Karpas-422 (cell line): ENCODE measurements around the gene THAP4. TPM values are rescaled to one million over a fixed set of nuclear protein-coding genes. Genes with fewer than 3 reads are reported as not detected.

ENCODE experiments used
- DNase-seq: peaks from one replicate; pipeline ENCODE4 v3.0.0-alpha.2; 2015
- H2AFZ ChIP-seq: fragments of 200-600 bp; sonication (generic); 2 replicates; pipeline ENCODE4 v1.6.1; 2014; ENCODE audit warnings: antibody characterized with exemption, low read length, mixed read lengths
- H3K27ac ChIP-seq: fragments of 200-600 bp; sonication (generic); 2 replicates; pipeline ENCODE4 v1.5.1; 2014; ENCODE audit warnings: mild to moderate bottlenecking, low read length, moderate library complexity
- H3K27me3 ChIP-seq: fragments of 200-600 bp; sonication (generic); 2 replicates; pipeline ENCODE4 v1.6.1; 2014; ENCODE audit warnings: low read length, mixed read lengths
- H3K36me3 ChIP-seq: fragments of 200-600 bp; sonication (generic); 2 replicates; pipeline ENCODE4 v1.6.1; 2014; ENCODE audit warnings: low read length, mixed read lengths; ENCODE audit not compliant: insufficient read depth
- H3K4me1 ChIP-seq: fragments of 200-600 bp; sonication (generic); 2 replicates; pipeline ENCODE4 v1.6.1; 2014; ENCODE audit warnings: mild to moderate bottlenecking, low read length, mixed read lengths
- H3K4me2 ChIP-seq: fragments of 200-600 bp; sonication (generic); 2 replicates; pipeline ENCODE4 v1.6.1; 2014; ENCODE audit warnings: low read length, low read depth, mild to moderate bottlenecking; ENCODE audit not compliant: poor library complexity, severe bottlenecking
- H3K4me3 ChIP-seq: fragments of 200-600 bp; sonication (generic); 2 replicates; pipeline ENCODE4 v1.5.1; 2014; ENCODE audit warnings: mild to moderate bottlenecking, antibody characterized with exemption, low read length, mixed read lengths
- H3K79me2 ChIP-seq: fragments of 200-600 bp; sonication (generic); 2 replicates; pipeline ENCODE4 v1.6.1; 2014; ENCODE audit warnings: mild to moderate bottlenecking, low read length, mixed read lengths
- H3K9ac ChIP-seq: fragments of 200-600 bp; sonication (generic); 2 replicates; pipeline ENCODE4 v1.6.0; 2014; ENCODE audit warnings: low read length
- H3K9me2 ChIP-seq: fragments of 200-600 bp; sonication (generic), shearing (Covaris generic); replicated peaks from 2 replicates; pipeline ENCODE4 v1.6.0; 2014; ENCODE audit warnings: mild to moderate bottlenecking, low read length, moderate library complexity; ENCODE audit not compliant: insufficient read depth
- H3K9me3 ChIP-seq: fragments of 300-700, 200-600 bp; sonication (generic); 2 replicates; pipeline ENCODE4 v1.6.1; 2014; ENCODE audit warnings: low read length, mixed read lengths
- H4K20me1 ChIP-seq: fragments of 200-600 bp; sonication (generic); 2 replicates; pipeline ENCODE4 v1.6.1; 2014; ENCODE audit warnings: mild to moderate bottlenecking, antibody characterized with exemption, low read length, low read depth; ENCODE audit not compliant: insufficient read depth
- total RNA-seq: library from RNA; depleted of rRNA; stranded (reverse); fragments of >200 nt; shearing (Covaris generic); gene quantifications from 2 replicates; pipeline ENCODE4 v1.2.3, GENCODE V29; 2014; ENCODE audit warnings: low replicate concordance; rRNA removed

THAP4 gene, protein sequence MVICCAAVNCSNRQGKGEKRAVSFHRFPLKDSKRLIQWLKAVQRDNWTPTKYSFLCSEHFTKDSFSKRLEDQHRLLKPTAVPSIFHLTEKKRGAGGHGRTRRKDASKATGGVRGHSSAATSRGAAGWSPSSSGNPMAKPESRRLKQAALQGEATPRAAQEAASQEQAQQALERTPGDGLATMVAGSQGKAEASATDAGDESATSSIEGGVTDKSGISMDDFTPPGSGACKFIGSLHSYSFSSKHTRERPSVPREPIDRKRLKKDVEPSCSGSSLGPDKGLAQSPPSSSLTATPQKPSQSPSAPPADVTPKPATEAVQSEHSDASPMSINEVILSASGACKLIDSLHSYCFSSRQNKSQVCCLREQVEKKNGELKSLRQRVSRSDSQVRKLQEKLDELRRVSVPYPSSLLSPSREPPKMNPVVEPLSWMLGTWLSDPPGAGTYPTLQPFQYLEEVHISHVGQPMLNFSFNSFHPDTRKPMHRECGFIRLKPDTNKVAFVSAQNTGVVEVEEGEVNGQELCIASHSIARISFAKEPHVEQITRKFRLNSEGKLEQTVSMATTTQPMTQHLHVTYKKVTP
- total RNA-seq = 45.4 and 107 TPM in 2 replicates

DNA sequence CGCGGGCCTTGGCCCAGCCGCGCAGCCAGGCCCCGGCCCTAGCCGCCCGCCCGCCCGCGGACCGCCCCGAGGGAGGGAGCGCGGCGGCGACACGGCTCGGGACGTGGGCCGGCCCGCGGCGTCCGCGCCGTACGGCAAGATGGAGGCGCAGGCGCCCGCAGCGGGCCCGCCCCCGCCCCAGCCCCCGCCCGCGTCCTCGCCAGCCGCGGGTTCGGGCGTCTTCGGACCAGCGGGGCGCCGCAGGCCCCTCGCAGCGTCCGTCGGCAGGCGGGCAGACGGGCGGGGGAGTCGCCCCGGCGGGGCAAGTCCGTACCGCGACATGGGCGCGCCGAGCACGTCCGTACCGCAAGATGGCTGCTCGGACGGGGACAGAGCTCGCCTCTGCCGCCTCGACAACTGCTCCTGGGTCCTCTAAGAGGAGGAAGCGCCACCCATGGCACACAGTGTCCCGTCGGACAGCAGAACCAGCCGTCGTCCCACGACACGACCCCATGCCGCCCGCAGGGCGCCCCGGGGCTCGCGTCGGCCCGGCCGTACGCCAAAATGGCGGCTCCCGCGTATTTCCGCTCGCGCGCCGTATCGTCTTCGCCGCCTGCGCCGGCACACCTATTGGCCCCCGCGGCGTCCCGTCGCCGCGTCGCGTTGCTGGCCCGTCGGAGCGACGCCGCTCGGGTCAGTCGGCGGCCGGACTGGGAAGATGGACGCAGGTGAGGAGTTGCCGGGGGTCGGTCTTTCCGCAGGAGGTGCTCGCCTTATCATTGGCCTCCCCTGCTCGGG is at the start of gene THAP4, which contains the start of gene ATG4B:
TSS of gene THAP4 (minus strand) at position 141 of the 777 bp plus-strand sequence. CDS start 141 bp downstream, outside the sequence.
TSS of gene ATG4B (plus strand) at position 676 of the 777 bp plus-strand sequence. CDS start at position 698, 22 bp downstream.
- Histone ChIP-seq H3K27ac (peak within 1 kb of the TSS; percentile 75), H3K4me1 (peaks cover 22% of the 10 kb centered on the region), H3K79me2 (peaks cover 89% of the 10 kb centered on the region), H2AFZ (peak within 1 kb of the TSS; percentile 91), H3K9ac (peak within 1 kb of the TSS; percentile 94), H4K20me1 (peaks cover 4% of the 10 kb centered on the region; the same call in 1 of the 2 replicates), H3K27me3 (no peaks in the 10 kb centered on the region), H3K36me3 (peaks cover 21% of the 10 kb centered on the region), H3K4me3 (peak within 1 kb of the TSS; percentile 99), H3K9me2 (no peaks in the 10 kb centered on the region), H3K9me3 (no peaks in the 10 kb centered on the region), H3K4me2 (peak within 1 kb of the TSS; percentile 95)
- peak; percentile 93 for DNase-seq

DNA sequence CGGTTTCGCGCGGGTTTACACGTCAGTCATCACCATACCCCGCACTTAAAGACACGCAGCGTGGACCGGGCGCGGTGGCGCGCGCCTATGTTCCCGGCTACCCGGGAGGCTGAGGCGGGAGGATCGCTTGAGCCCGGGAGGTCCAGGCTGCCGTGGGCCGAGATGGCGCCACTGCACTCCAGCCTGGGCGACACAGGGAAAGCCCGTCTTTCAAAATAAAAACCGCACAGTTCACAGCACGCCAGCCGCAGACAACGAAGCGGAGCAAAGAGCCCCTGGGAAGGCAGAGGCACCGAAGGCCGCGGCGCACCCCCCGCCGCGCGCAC is 49.3 kb upstream of the THAP4 start:
- peak overlapping the region; percentile 100 for H3K9ac ChIP-seq
- peak overlapping the region; percentile 84 for H2AFZ ChIP-seq
- H4K20me1 ChIP-seq = no peaks in the 10 kb centered on the region
- H3K4me3 ChIP-seq = peak overlapping the region; percentile 100
- H3K79me2 ChIP-seq = peaks cover 84% of the 10 kb centered on the region
- H3K27me3 ChIP-seq = no peaks in the 10 kb centered on the region
- peaks cover 41% of the 10 kb centered on the region for H3K36me3 ChIP-seq
- peak overlapping the region; percentile 98 for H3K4me2 ChIP-seq
- H3K27ac ChIP-seq = peak overlapping the region; percentile 36; the same call in 1 of the 2 replicates
- H3K4me1 ChIP-seq = peaks cover 16% of the 10 kb centered on the region
- no peaks in the 10 kb centered on the region for H3K9me3 ChIP-seq
- DNase-seq = no peak
- no peaks in the 10 kb centered on the region for H3K9me2 ChIP-seq

DNA sequence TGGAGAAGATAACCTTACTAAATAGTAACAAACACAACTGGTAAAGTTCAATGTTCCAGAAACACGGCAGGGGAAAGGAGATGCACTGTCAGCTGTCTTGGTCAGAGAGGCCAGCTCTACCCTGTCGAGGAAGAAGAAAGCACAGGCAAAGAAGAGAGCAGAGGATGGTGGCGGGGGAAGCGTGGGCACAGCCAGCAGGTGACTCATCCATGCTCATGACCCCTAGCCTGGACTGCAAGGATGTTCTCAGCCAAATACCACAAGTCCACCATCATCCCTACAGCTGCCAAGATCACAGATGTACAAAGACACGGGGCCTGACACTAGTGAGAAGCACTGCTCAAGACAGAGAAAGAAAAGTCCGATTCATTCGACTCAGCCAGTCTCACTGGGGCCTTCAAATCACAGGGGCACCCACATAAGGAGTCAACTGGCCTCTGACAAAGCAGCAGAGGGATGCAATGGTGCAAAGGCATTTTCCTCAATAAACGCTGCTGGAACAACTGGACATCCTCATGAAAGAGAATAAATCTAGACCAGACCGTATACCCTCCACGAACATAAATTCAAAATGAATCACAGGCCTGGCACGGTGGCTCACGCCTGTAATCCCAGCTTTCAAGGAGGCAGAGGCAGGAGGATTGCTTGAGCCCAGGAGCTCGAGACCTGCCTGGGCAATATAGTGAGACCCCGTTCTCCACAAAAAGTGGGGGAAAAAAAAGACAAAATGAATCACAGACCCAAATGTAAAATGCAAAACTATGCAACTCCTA is 44.1 kb upstream of the THAP4 start:
- H3K4me2 ChIP-seq = no peak overlapping the region
- H3K79me2 ChIP-seq = peaks cover 50% of the 10 kb centered on the region
- 0 out of 2 replicates have a peak, but pooled peaks cover 9% of the 10 kb centered on the region for H4K20me1 ChIP-seq
- H3K4me1 ChIP-seq = peaks cover 8% of the 10 kb centered on the region
- no peak overlapping the region for H2AFZ ChIP-seq
- H3K36me3 ChIP-seq = peaks cover 35% of the 10 kb centered on the region; the same call in 1 of the 2 replicates
- H3K27ac ChIP-seq = no peak overlapping the region
- H3K9ac ChIP-seq = no peak overlapping the region
- H3K4me3 ChIP-seq = no peak overlapping the region
- H3K27me3 ChIP-seq = no peaks in the 10 kb centered on the region
- no peaks in the 10 kb centered on the region for H3K9me3 ChIP-seq
- DNase-seq = no peak
- H3K9me2 ChIP-seq = no peaks in the 10 kb centered on the region

DNA sequence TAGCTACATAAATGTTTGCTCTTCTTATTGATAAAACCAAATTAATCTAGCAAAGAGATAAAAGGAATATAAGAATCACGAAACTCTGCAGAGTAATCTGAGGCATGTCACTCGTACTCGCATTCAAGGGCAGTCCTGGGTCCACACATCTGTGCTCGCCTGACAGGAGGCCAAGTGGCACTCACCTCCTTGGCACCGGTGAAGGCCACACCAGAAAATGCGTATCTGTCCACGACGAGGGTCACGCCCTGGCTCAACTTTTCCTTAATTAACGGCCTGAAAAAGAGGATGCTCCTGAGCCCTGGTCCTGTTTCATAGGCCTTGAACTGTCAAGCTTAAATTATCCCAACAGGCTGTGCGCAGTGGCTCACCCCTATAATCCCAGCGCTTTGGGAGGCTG is 43.1 kb upstream of the THAP4 start:
- Histone ChIP-seq H3K79me2 (peaks cover 42% of the 10 kb centered on the region), H3K36me3 (peaks cover 35% of the 10 kb centered on the region; the same call in 1 of the 2 replicates), H3K27ac (no peak overlapping the region)

DNA sequence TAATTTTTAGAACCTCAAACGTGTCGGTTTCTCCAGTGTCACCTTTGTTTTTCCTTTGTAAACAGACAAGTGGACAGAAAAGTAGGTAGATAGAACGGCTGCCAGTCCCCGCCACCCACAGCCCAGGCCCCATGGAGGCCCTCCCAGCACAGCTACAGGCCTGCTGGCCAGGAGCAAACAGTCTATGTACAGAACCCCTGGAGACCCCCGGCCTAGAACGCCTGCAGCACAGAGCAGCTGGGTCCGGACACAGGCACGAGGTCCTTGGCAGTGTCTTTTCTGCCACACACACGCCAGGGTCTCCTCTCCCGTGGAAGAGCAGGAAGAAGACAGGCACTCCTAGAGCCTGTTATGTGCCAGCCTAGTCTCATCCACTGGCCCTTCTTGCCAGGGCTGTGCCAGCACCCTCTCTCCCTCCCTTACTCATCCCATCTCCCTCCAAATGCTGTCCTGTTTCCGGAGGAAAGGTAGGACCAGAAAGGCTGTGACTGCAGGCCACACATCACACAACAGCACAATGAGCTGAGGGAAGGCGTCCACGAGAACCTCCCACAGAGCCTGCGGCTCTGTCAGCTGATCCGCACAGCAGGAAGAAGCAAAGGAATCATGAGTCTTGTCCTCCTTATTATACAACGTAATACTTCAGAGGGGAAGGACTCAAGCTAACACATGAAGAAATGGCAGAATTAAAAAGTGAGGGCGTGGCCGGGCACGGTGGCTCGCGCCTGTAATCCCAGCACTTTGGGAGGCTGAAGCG is 42.0 kb upstream of the THAP4 start:
- H3K36me3 ChIP-seq = peaks cover 25% of the 10 kb centered on the region; the same call in 1 of the 2 replicates

More for the DNA sequence above, 43.1 kb upstream of the THAP4 start:
- Histone ChIP-seq H4K20me1 (0 out of 2 replicates have a peak, but pooled peaks cover 9% of the 10 kb centered on the region), H3K9me2 (no peaks in the 10 kb centered on the region), H2AFZ (no peak overlapping the region), H3K4me1 (no peaks in the 10 kb centered on the region), H3K4me2 (no peak overlapping the region), H3K9me3 (no peaks in the 10 kb centered on the region), H3K9ac (no peak overlapping the region), H3K27me3 (no peaks in the 10 kb centered on the region), H3K4me3 (no peak overlapping the region)
- no peak for DNase-seq

DNA sequence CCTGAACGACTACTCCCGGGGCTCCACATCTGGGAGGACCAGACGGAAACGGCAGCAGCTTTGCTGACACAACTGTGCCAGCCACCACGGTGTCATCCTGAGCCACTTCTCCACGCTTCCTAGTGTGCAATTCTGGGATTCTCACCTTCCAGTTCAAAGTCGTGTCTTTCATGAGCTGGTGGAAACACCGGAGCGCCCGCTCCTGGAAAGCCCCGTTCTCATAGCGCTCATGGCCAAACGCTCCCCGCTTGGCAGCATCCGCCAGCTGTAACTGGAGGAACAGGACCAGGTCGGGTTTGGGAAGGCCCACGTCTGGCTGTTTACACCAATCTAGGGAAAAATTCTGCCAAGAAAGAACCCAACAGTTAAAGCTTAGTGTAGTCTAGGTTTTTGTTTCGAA is 41.3 kb upstream of the THAP4 start:
- Histone ChIP-seq H3K27me3 (no peaks in the 10 kb centered on the region), H3K36me3 (peaks cover 20% of the 10 kb centered on the region; the same call in 1 of the 2 replicates), H3K79me2 (peaks cover 24% of the 10 kb centered on the region), H3K9me2 (no peaks in the 10 kb centered on the region), H3K4me3 (no peak overlapping the region), H4K20me1 (0 out of 2 replicates have a peak, but pooled peaks cover 9% of the 10 kb centered on the region), H2AFZ (no peak overlapping the region), H3K27ac (no peak overlapping the region), H3K4me2 (no peak overlapping the region), H3K4me1 (no peaks in the 10 kb centered on the region), H3K9me3 (no peaks in the 10 kb centered on the region), H3K9ac (no peak overlapping the region)
- DNase-seq = no peak

More for the DNA sequence above, 42.0 kb upstream of the THAP4 start:
- Histone ChIP-seq H3K4me1 (no peaks in the 10 kb centered on the region), H3K4me3 (no peak overlapping the region), H3K79me2 (peaks cover 31% of the 10 kb centered on the region), H3K4me2 (no peak overlapping the region), H2AFZ (no peak overlapping the region), H3K9me2 (no peaks in the 10 kb centered on the region), H4K20me1 (0 out of 2 replicates have a peak, but pooled peaks cover 9% of the 10 kb centered on the region), H3K27ac (no peak overlapping the region), H3K9me3 (no peaks in the 10 kb centered on the region), H3K27me3 (no peaks in the 10 kb centered on the region), H3K9ac (no peak overlapping the region)
- DNase-seq = no peak

DNA sequence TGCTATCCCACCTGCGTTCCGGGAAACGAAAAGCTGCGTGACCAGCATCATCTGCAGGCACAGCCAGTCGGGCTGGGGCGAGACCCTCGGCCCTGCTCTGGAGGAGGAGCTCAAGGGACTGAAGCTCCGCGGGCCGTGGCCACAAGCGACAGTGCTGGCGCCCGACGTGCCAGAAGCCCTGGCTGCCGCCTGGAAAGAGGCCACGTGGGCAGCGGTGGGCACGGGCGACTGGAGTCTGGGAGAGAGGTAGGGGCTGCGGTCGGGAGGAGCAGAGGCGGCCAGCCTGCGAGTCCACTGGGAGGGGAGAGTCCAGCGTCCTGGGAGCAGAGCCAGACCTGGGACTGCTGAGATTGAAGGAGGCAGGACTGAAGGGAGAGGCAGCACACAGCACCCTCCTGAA is 40.4 kb upstream of the THAP4 start:
- Histone ChIP-seq H3K79me2 (peaks cover 15% of the 10 kb centered on the region; the same call in 1 of the 2 replicates), H3K27ac (no peak overlapping the region), H3K36me3 (peaks cover 15% of the 10 kb centered on the region; the same call in 1 of the 2 replicates), H3K4me1 (no peaks in the 10 kb centered on the region), H3K9me2 (no peaks in the 10 kb centered on the region), H3K9me3 (no peaks in the 10 kb centered on the region), H4K20me1 (0 out of 2 replicates have a peak, but pooled peaks cover 9% of the 10 kb centered on the region), H3K4me3 (no peak overlapping the region), H2AFZ (no peak overlapping the region), H3K27me3 (no peaks in the 10 kb centered on the region), H3K4me2 (no peak overlapping the region), H3K9ac (no peak overlapping the region)
- no peak for DNase-seq
